Panc1 (cell line): ENCODE results near the gene PLET1. TPM values are rescaled to one million over a fixed set of nuclear protein-coding genes. Genes with fewer than 3 reads are reported as not detected.

ENCODE experiments used
- ATAC-seq: fragments of 200-7000 bp; cut with Tn5 transposase; 2 replicates; pipeline ENCODE4 v1.9.1; 2020; ENCODE audit warnings: mild to moderate bottlenecking, moderate library complexity
- BruUV-seq: library from RNA; stranded (reverse); fragments of 400-500 nt; replicated peaks from 2 replicates; lab custom pipeline; 2021; lab: Mats Ljungman, UMichigan
- CTCF ChIA-PET: fragments of 300-600 bp; sonication (Branson Sonifier 250); formaldehyde crosslinking; loops from one replicate; lab custom pipeline; 2022; ENCODE audit warnings: antibody characterized with exemption; lab: Charles Lee
- POLR2A ChIA-PET: fragments of 300-600 bp; sonication (Branson Sonifier 250); formaldehyde crosslinking; loops from one replicate; lab custom pipeline; 2022; ENCODE audit warnings: antibody characterized with exemption; lab: Charles Lee
- DNase-seq: peaks from one replicate; pipeline ENCODE4 v3.0.0-alpha.2; 2010; ENCODE audit warnings: low read depth, low spot score
- H3K27ac ChIP-seq: 2 replicates; pipeline ENCODE4 v1.5.1; 2011; ENCODE audit warnings: mild to moderate bottlenecking, low read length, inconsistent platforms
- H3K27me3 ChIP-seq: fragments of 200-500 bp; sonication (Bioruptor generic); 2 replicates; pipeline ENCODE4 v1.6.0; 2014; ENCODE audit warnings: low read length, inconsistent platforms; ENCODE audit not compliant: control insufficient read depth, insufficient read depth
- H3K36me3 ChIP-seq: fragments of 200-500 bp; sonication (Bioruptor generic); 2 replicates; pipeline ENCODE4 v1.5.1; 2014; ENCODE audit warnings: inconsistent platforms, mild to moderate bottlenecking, low read length, moderate library complexity; ENCODE audit not compliant: control insufficient read depth, insufficient read depth
- H3K4me1 ChIP-seq: 2 replicates; pipeline ENCODE4 v1.5.1; 2011; ENCODE audit warnings: inconsistent platforms, mild to moderate bottlenecking, low read length, moderate library complexity; ENCODE audit not compliant: control insufficient read depth, insufficient read depth
- H3K4me3 ChIP-seq, 2 experiments: 2 replicates each; pipeline ENCODE4 v1.5.1; 2011 to 2012; ENCODE audit warnings: low read depth in 2 of 2, low read length in 2 of 2, mild to moderate bottlenecking in 2 of 2, inconsistent platforms in 1 of 2, moderate library complexity in 1 of 2
- H3K9me3 ChIP-seq: fragments of 200-500 bp; sonication (Bioruptor generic); 2 replicates; pipeline ENCODE4 v1.5.1; 2014; ENCODE audit warnings: low read depth, mild to moderate bottlenecking, inconsistent platforms, low read length, moderate library complexity; ENCODE audit not compliant: control insufficient read depth, insufficient read depth
- CTCF ChIP-seq: fragments of 450-650 bp; IDR thresholded peaks from 2 replicates; pipeline ENCODE4 v1.5.1; 2017; ENCODE audit warnings: mild to moderate bottlenecking
- POLR2AphosphoS5 ChIP-seq: IDR thresholded peaks from 2 replicates; pipeline ENCODE4 v1.6.1; 2012; ENCODE audit warnings: mild to moderate bottlenecking, low read depth, low read length, moderate library complexity
- SIN3A ChIP-seq: IDR thresholded peaks from 2 replicates; pipeline ENCODE4 v1.6.1; 2012; ENCODE audit warnings: low read depth, mild to moderate bottlenecking, low read length, moderate library complexity, borderline replicate concordance; ENCODE audit not compliant: insufficient read depth
- TCF7L2 ChIP-seq: IDR thresholded peaks from 2 replicates; pipeline ENCODE4 v1.6.1; 2011; ENCODE audit warnings: mild to moderate bottlenecking, low read depth, low read length, inconsistent platforms
- in situ Hi-C: cut with HindIII; loops from 2 replicates; pipeline ENCODE4 v1.10.0; 2016; ENCODE audit warnings: low sequenced_read_pairs, low pct_unique_long_range_greater_than_20kb
- intact Hi-C: fragments of 100-400 bp; cut with micrococcal nuclease; formaldehyde crosslinking; loops from one replicate; pipeline ENCODE4 v1.10.0; 2022; ENCODE audit not compliant: unreplicated experiment
- total RNA-seq: library from RNA; stranded (reverse); gene quantifications from one replicate; pipeline ENCODE4 v1.2.1, GENCODE V29; 2021; ENCODE audit not compliant: unreplicated experiment
- TF ChIP-seq, protein P1 (sequence below), 2 experiments: IDR thresholded peaks; 2 replicates each; pipeline ENCODE4 v1.6.1; 2011 to 2012; ENCODE audit warnings: low read depth in 2 of 2, control low read depth in 1 of 2, low read length in 1 of 2, mild to moderate bottlenecking in 1 of 2, moderate library complexity in 1 of 2; ENCODE audit not compliant: insufficient read depth in 1 of 2

PLET1 gene
- total RNA-seq, 1 experiment from 2014 or later, result not detected

GRCh38 chr11:112206071-112206470 lies 54.6 kb downstream of the PLET1 start:
- intact Hi-C loops, result no loop called here
- Histone ChIP-seq H3K36me3 (no peaks in the 10 kb centered on the region), H3K27me3 (no peaks in the 10 kb centered on the region), H3K4me3 (no peak overlapping the region), H3K9me3 (no peaks in the 10 kb centered on the region), H3K4me1 (no peaks in the 10 kb centered on the region), H3K27ac (no peak overlapping the region)
- in situ Hi-C loops, result no loop called here
- BruUV-seq, result no TSS peak
- DNase-seq (no peak), ATAC-seq (no peak)
- TF ChIP-seq POLR2AphosphoS5 (no peak), SIN3A (no peak), TCF7L2 (no peak), CTCF (no peak)
- TF ChIP-seq, protein P1, sequence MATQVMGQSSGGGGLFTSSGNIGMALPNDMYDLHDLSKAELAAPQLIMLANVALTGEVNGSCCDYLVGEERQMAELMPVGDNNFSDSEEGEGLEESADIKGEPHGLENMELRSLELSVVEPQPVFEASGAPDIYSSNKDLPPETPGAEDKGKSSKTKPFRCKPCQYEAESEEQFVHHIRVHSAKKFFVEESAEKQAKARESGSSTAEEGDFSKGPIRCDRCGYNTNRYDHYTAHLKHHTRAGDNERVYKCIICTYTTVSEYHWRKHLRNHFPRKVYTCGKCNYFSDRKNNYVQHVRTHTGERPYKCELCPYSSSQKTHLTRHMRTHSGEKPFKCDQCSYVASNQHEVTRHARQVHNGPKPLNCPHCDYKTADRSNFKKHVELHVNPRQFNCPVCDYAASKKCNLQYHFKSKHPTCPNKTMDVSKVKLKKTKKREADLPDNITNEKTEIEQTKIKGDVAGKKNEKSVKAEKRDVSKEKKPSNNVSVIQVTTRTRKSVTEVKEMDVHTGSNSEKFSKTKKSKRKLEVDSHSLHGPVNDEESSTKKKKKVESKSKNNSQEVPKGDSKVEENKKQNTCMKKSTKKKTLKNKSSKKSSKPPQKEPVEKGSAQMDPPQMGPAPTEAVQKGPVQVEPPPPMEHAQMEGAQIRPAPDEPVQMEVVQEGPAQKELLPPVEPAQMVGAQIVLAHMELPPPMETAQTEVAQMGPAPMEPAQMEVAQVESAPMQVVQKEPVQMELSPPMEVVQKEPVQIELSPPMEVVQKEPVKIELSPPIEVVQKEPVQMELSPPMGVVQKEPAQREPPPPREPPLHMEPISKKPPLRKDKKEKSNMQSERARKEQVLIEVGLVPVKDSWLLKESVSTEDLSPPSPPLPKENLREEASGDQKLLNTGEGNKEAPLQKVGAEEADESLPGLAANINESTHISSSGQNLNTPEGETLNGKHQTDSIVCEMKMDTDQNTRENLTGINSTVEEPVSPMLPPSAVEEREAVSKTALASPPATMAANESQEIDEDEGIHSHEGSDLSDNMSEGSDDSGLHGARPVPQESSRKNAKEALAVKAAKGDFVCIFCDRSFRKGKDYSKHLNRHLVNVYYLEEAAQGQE (IDR thresholded peaks at IDR 0.05; ENCODE audit: insufficient read depth in 1 of 2, low read depth in 2 of 2, low read length in 1 of 2), result no peak
- ChIA-PET POLR2A (no interaction called here), CTCF (no interaction called here)

GRCh38 chr11:112200252-112200651 lies 60.4 kb downstream of the PLET1 start:
- CTCF ChIA-PET, result no interaction called here
- POLR2A ChIA-PET, result interaction anchor here (0.6 kb wide), 1 partner anchor 34 kb away, joined by 4 read pairs; no protein-coding TSS in a partner anchor
- H3K9me3 ChIP-seq, result no peaks in the 10 kb centered on the region

More at GRCh38 chr11:112200252-112200651, 60.4 kb downstream of the PLET1 start:
- TF ChIP-seq POLR2AphosphoS5, result no peak
- TF ChIP-seq CTCF, result no peak
- no peak for TF ChIP-seq SIN3A
- TF ChIP-seq TCF7L2, result no peak
- TF ChIP-seq, protein P1 (IDR thresholded peaks at IDR 0.05; ENCODE audit: insufficient read depth in 1 of 2, low read depth in 2 of 2, low read length in 1 of 2), result no peak
- in situ Hi-C loops (no loop called here), intact Hi-C loops (no loop called here)
- Histone ChIP-seq H3K4me1 (no peaks in the 10 kb centered on the region), H3K27me3 (no peaks in the 10 kb centered on the region), H3K4me3 (no peak overlapping the region), H3K36me3 (no peaks in the 10 kb centered on the region), H3K27ac (no peak overlapping the region)
- no peak for ATAC-seq
- DNase-seq, result no peak
- no TSS peak for BruUV-seq
